Activated naive CD4-positive, alpha-beta T cell treated with anti-CD3 and anti-CD28 coated beads, Interleukin-2, amount 50 U/mL, for 16 hours (primary cell): ENCODE results near the gene ASF1A.

Experiments
- DNase-seq: peaks from one replicate; pipeline ENCODE4 v3.0.0-alpha.2; 2020

The ASF1A gene

GRCh38 chr6:118917546-118918328, 23.8 kb downstream of the ASF1A start:
- DNase-seq: no peak

- no peak for DNase-seq
Observed at GRCh38 chr6:118918329-118918725, 24.4 kb downstream of the ASF1A start.

- no peak for DNase-seq
Observed at GRCh38 chr6:118921084-118921483, 27.1 kb downstream of the ASF1A start.

GRCh38 chr6:118923035-118923434, 29.1 kb downstream of the ASF1A start:
- DNase-seq: no peak

GRCh38 chr6:118930680-118931079, 36.7 kb downstream of the ASF1A start:
- DNase-seq: no peak

- DNase-seq: no peak
Observed at GRCh38 chr6:118931436-118931835, 37.5 kb downstream of the ASF1A start.

GRCh38 chr6:118932421-118932820, 38.5 kb downstream of the ASF1A start:
- no peak for DNase-seq

GRCh38 chr6:118933855-118934460, 40.0 kb downstream of the ASF1A start:
- DNase-seq: no peak

- peak; percentile 87 for DNase-seq
Observed at GRCh38 chr6:118934461-118935330, 40.7 kb downstream of the ASF1A start, which contains the start of gene MCM9. TSS of gene MCM9 (minus strand) at chr6:118935159. CDS start at chr6:118931723, 3,436 bp downstream.

- DNase-seq: no peak
Observed at GRCh38 chr6:118935331-118935668, 41.3 kb downstream of the ASF1A start.

- DNase-seq: no peak
Observed at GRCh38 chr6:118935978-118936703, 42.2 kb downstream of the ASF1A start.

- DNase-seq: no peak
Observed at GRCh38 chr6:118939683-118940082, 45.7 kb downstream of the ASF1A start.

GRCh38 chr6:118940770-118941169, 46.8 kb downstream of the ASF1A start:
- no peak for DNase-seq

- no peak for DNase-seq
Observed at GRCh38 chr6:118945217-118945616, 51.3 kb downstream of the ASF1A start.

- DNase-seq: no peak
Observed at GRCh38 chr6:118952683-118953082, 58.7 kb downstream of the ASF1A start.

GRCh38 chr6:118953391-118953790, 59.4 kb downstream of the ASF1A start:
- no peak for DNase-seq
